Endodermal cell (in vitro differentiated cells): ENCODE results near the gene PDLIM5. TPM values are rescaled to one million over a fixed set of nuclear protein-coding genes. Genes with fewer than 3 reads are reported as not detected.

Experiments used
- DNase-seq: peaks from one replicate; pipeline ENCODE4 v3.0.0-alpha.2; 2017
- H3K27ac ChIP-seq: 2 replicates; pipeline ENCODE4 v1.5.1; 2013; ENCODE audit warnings: mild to moderate bottlenecking, low read depth, low read length, moderate library complexity
- H3K27me3 ChIP-seq: 2 replicates; pipeline ENCODE4 v1.6.1; 2013; ENCODE audit warnings: mild to moderate bottlenecking, low read length, moderate library complexity; ENCODE audit not compliant: insufficient read depth, control insufficient read depth, poor library complexity, severe bottlenecking
- H3K36me3 ChIP-seq: 2 replicates; pipeline ENCODE4 v1.7.0; 2013; ENCODE audit warnings: mild to moderate bottlenecking, low read length, moderate library complexity; ENCODE audit not compliant: control insufficient read depth, insufficient read depth
- H3K4me1 ChIP-seq: one replicate; pipeline ENCODE4 v1.7.0; 2013; ENCODE audit warnings: low read length; ENCODE audit not compliant: control insufficient read depth, insufficient read depth
- H3K4me3 ChIP-seq: 2 replicates; pipeline ENCODE4 v1.5.1; 2013; ENCODE audit warnings: mild to moderate bottlenecking, low read length, moderate library complexity
- H3K9ac ChIP-seq: 2 replicates; pipeline ENCODE4 v1.6.1; 2013; ENCODE audit warnings: mild to moderate bottlenecking, low read length, moderate library complexity; ENCODE audit not compliant: poor library complexity, severe bottlenecking; ENCODE audit errors: extremely low read depth
- H3K9me3 ChIP-seq: 2 replicates; pipeline ENCODE4 v1.6.1; 2013; ENCODE audit warnings: mild to moderate bottlenecking, low read length, moderate library complexity; ENCODE audit not compliant: control insufficient read depth
- H3K27ac Mint-ChIP-seq: 2 replicates; pipeline ENCODE4 v1.8.0; 2020; ENCODE audit warnings: mixed read lengths
- H3K27me3 Mint-ChIP-seq: 2 replicates; pipeline ENCODE4 v1.8.0; 2021; ENCODE audit warnings: mild to moderate bottlenecking, mixed read lengths; ENCODE audit not compliant: insufficient read depth
- H3K36me3 Mint-ChIP-seq: 2 replicates; pipeline ENCODE4 v1.8.0; 2020; ENCODE audit warnings: low read depth, mixed read lengths
- H3K4me1 Mint-ChIP-seq: 2 replicates; pipeline ENCODE4 v1.8.0; 2020; ENCODE audit warnings: mixed read lengths
- H3K4me3 Mint-ChIP-seq: 2 replicates; pipeline ENCODE4 v1.8.0; 2020; ENCODE audit warnings: mild to moderate bottlenecking, moderate library complexity, mixed read lengths
- H3K9me3 Mint-ChIP-seq: 2 replicates; pipeline ENCODE4 v1.8.0; 2020; ENCODE audit warnings: mild to moderate bottlenecking, mixed read lengths
- CTCF ChIP-seq: fragments of 200-600 bp; sonication (generic); conservative IDR thresholded peaks from 2 replicates; pipeline ENCODE4 v1.5.0; 2021; ENCODE audit warnings: antibody characterized with exemption, mild to moderate bottlenecking
- WGBS, 2 experiments: methylation state at CpG; one replicate each; pipeline versions ENCODE4 v1.1.5 to v1.1.7; 2013; ENCODE audit warnings: missing lambda C conversion rate in 2 of 2, mixed read lengths in 1 of 2; ENCODE audit not compliant: insufficient coverage in 1 of 2, insufficient read length in 1 of 2; 5-methylcytosine and 5-hydroxymethylcytosine counted together
- total RNA-seq, 2 donors: library from RNA; stranded (reverse); fragmentation: NEBNext Ultra II Directional in 1 of 2; extraction: Animal tissue kit (Norgen Biotek cat#: 25700) in 1 of 2; gene quantifications; 2 replicates in 1 of 2; 3 replicates in 1 of 2; pipeline ENCODE4 v1.2.1, GENCODE V29; 2021

PDLIM5 gene
- total RNA-seq, 2 donors from 2014 or later = 91.0 to 149 TPM

GRCh38 chr4:94489098-94489497 is 37.4 kb downstream of the PDLIM5 start:
- TF ChIP-seq CTCF = no peak
- Mint-ChIP-seq H3K4me1 (no peaks in the 10 kb centered on the region), H3K27ac (no peak overlapping the region), H3K27me3 (no peaks in the 10 kb centered on the region), H3K9me3 (no peaks in the 10 kb centered on the region), H3K4me3 (no peak overlapping the region), H3K36me3 (peaks cover 14% of the 10 kb centered on the region)
- no peaks in the 10 kb centered on the region for H3K9me3 ChIP-seq
- H3K4me1 ChIP-seq = no peaks in the 10 kb centered on the region
- peaks cover 36% of the 10 kb centered on the region for H3K36me3 ChIP-seq
- WGBS, 2 experiments = 96% methylated on average over 3 of the region's 3 CpGs; no CpG with 5 or more reads in 1 of the 2 experiments
- H3K4me3 ChIP-seq = no peak overlapping the region
- no peak overlapping the region for H3K9ac ChIP-seq
- H3K27ac ChIP-seq = no peak overlapping the region
- H3K27me3 ChIP-seq = no peaks in the 10 kb centered on the region
- DNase-seq = no peak

GRCh38 chr4:94490437-94490836 is 38.7 kb downstream of the PDLIM5 start:
- Mint-ChIP-seq H3K4me3 (no peak overlapping the region), H3K36me3 (peaks cover 18% of the 10 kb centered on the region), H3K9me3 (no peaks in the 10 kb centered on the region), H3K27ac (no peak overlapping the region), H3K27me3 (no peaks in the 10 kb centered on the region), H3K4me1 (no peaks in the 10 kb centered on the region)
- no peak for DNase-seq
- no CpG with 5 or more reads among the region's 1 CpG for WGBS, 2 experiments
- no peaks in the 10 kb centered on the region for H3K9me3 ChIP-seq
- H3K36me3 ChIP-seq = peaks cover 30% of the 10 kb centered on the region
- no peak overlapping the region for H3K4me3 ChIP-seq
- no peak overlapping the region for H3K9ac ChIP-seq
- no peak for TF ChIP-seq CTCF
- no peaks in the 10 kb centered on the region for H3K4me1 ChIP-seq
- no peaks in the 10 kb centered on the region for H3K27me3 ChIP-seq
- no peak overlapping the region for H3K27ac ChIP-seq

- WGBS, 2 experiments = 92% methylated on average over 1 of the region's 2 CpGs; no CpG with 5 or more reads in 1 of the 2 experiments
- Mint-ChIP-seq H3K4me3 (no peak overlapping the region), H3K27ac (no peak overlapping the region), H3K9me3 (no peaks in the 10 kb centered on the region), H3K36me3 (peaks cover 16% of the 10 kb centered on the region), H3K27me3 (no peaks in the 10 kb centered on the region), H3K4me1 (no peaks in the 10 kb centered on the region)
- Histone ChIP-seq H3K4me3 (no peak overlapping the region), H3K4me1 (no peaks in the 10 kb centered on the region), H3K36me3 (peaks cover 30% of the 10 kb centered on the region), H3K9me3 (no peaks in the 10 kb centered on the region), H3K27ac (no peak overlapping the region), H3K9ac (no peak overlapping the region), H3K27me3 (no peaks in the 10 kb centered on the region)
- DNase-seq = no peak
- no peak for TF ChIP-seq CTCF
Observed at GRCh38 chr4:94491322-94491721, 39.6 kb downstream of the PDLIM5 start.
